Measurements from ENCODE around the gene UBXN7. TPM values are rescaled to one million over a fixed set of nuclear protein-coding genes. Genes with fewer than 3 reads are reported as not detected.

UBXN7 gene
- total and polyA plus RNA-seq, 2 of the 13 experiments (the other 11 are each of a cell fraction or from before 2014, with no cell fraction given) = 12.5 to 15.9 TPM

- TF ChIP-seq AHR (CRISPR knock-in tag; IDR thresholded peaks at IDR 0.05) = 0 out of 2 replicates have a peak, but pooled peaks have one; percentile 19
- 0 out of 2 replicates have a peak, but pooled peaks have one; percentile 60 for TF ChIP-seq POGK (CRISPR knock-in tag; conservative IDR thresholded peaks at IDR 0.05)
- TF ChIP-seq ZNF75D (CRISPR knock-in tag; IDR thresholded peaks at IDR 0.05; ENCODE audit: borderline replicate concordance) = peak; percentile 83; the same call in 1 of the 2 replicates
- no peak for TF ChIP-seq GLMP (CRISPR knock-in tag; IDR thresholded peaks at IDR 0.05; ENCODE audit: borderline replicate concordance)
- peak; percentile 53 for TF ChIP-seq ZFY (CRISPR knock-in tag; IDR thresholded peaks at IDR 0.05)
- no peak for TF ChIP-seq MLLT10 (CRISPR knock-in tag; IDR thresholded peaks at IDR 0.05)
- TF ChIP-seq REST (IDR thresholded peaks at IDR 0.05; ENCODE audit: borderline replicate concordance in 1 of 2, low read depth in 1 of 2, low read length in 2 of 2) = peak in 1 of 2 experiments; percentile 57; a peak in 1 of 4 replicates
- no peak for TF ChIP-seq NR1H2 (CRISPR knock-in tag; IDR thresholded peaks at IDR 0.05; ENCODE audit: borderline replicate concordance, low read depth)
- TF ChIP-seq E2F1 (CRISPR knock-in tag; IDR thresholded peaks at IDR 0.05) = peak; percentile 42; the same call in 1 of the 2 replicates
- peak; percentile 81; the same call in 1 of the 2 replicates for TF ChIP-seq ZSCAN30 (CRISPR knock-in tag; IDR thresholded peaks at IDR 0.05)
- TF ChIP-seq ZNF598 (CRISPR knock-in tag; IDR thresholded peaks at IDR 0.05; ENCODE audit: borderline replicate concordance) = peak; percentile 86; the same call in 1 of the 2 replicates
- peak; percentile 21; the same call in 1 of the 2 replicates for TF ChIP-seq SRY (CRISPR knock-in tag; IDR thresholded peaks at IDR 0.05)
- TF ChIP-seq RBFOX2 (IDR thresholded peaks at IDR 0.05; ENCODE audit: low read depth, low read length) = peak; percentile 81
- peak; percentile 86 for TF ChIP-seq POLR2AphosphoS5 (IDR thresholded peaks at IDR 0.05; ENCODE audit: low read depth, low read length)
- TF ChIP-seq PHF21A (CRISPR knock-in tag; IDR thresholded peaks at IDR 0.05) = 0 out of 2 replicates have a peak, but pooled peaks have one; percentile 30
- peak; percentile 59 for TF ChIP-seq RXRA (CRISPR knock-in tag; IDR thresholded peaks at IDR 0.05)
- TF ChIP-seq TEAD3 (CRISPR knock-in tag; optimal IDR thresholded peaks at IDR 0.05; ENCODE audit: borderline replicate concordance) = peak; percentile 48
- TF ChIP-seq CCDC6 (CRISPR knock-in tag; IDR thresholded peaks at IDR 0.05) = peak; percentile 50; the same call in 1 of the 2 replicates
Measured at GRCh38 chr3:196432137-196432879, at the start of gene UBXN7 (continued).
